GM19043 (cell line): ENCODE results near the gene KLHL7.
"Not testable (repeated sequence)": the region's sequence is repeated elsewhere in the genome, so short reads cannot be mapped to it uniquely, and the experiment has no call there.

ENCODE experiments used
- ATAC-seq: cut with Tn5 transposase; IDR thresholded peaks from one replicate; pipeline ENCODE4 v1.9.1; 2021; ENCODE audit warnings: low read depth; ENCODE audit not compliant: unreplicated experiment

The KLHL7 gene

DNA sequence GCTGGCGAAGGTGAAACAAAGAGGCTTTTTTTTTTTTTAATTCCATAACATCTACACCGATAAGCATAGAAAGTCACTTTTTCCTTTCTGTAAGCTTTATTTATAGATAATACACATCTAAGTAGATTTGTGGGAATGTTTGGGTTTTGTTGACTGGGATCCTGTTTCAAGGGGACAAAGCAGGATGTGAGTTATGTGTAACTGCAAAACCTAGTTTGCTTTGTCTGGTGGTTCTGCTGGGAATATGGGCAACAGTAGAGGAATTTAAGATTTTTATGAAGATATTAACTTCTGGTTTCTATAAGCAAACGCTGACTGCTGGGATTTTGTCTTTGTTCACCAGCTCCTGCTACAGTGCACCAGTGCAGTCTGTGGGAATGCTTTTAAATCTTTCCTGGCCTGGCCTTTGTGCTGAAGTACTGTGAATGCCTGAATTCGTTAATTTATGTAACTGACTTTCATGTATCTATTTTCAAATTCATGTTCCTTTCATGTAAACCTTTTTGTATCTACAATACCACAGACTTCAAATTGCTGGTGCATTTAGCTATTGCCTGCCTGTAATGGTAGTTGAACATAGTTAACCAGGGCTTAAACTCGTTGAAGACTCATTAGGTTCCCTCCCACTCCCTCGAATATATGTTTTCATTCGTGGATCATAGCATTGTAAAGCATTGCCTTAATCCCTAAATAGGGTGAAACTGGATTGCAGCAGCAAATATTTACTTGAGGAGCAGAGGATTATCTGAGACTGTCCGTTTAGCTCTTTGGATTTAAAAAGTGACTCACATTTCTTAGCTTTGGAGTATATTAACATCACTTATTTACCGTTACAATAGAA lies 1.5 kb downstream of the KLHL7 start:
- no peak for ATAC-seq

DNA sequence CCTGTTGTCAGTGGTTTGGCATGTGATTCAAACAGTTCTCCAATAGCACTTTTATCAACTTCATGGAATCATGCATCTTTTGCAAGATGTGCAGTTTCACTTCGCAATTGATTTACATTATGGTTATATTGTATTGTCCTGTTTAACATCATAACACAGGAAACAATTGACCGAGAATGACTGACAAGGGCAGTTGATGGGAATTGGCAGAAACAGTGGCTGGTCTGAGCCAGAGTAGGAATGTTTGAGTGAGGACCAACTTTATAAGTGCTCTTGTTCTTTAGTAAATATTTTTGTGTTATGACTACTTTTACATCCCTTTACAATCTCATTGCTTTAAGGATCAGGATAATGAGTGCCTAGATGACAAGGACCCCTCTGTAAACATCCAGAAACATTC lies 2.2 kb downstream of the KLHL7 start:
- ATAC-seq = no peak

DNA sequence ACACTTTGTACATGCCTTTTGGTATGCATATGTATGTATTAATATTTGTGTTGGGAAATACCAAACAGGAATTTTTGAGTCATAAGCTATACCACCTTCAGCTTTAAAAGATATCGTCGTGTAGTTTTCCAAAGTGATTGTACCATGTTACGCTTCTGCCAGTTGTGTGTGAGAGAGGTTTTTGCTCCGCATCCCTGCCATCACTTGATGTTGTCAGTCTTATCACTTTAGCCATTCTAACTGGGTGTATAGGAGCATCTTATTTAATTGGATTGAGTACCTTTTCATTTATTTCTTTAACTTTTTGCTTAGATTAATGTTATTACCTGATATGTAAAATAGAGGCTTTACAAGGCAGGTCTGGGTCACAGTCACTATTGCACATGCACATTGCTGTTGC lies 3.4 kb downstream of the KLHL7 start:
- ATAC-seq = no peak

DNA sequence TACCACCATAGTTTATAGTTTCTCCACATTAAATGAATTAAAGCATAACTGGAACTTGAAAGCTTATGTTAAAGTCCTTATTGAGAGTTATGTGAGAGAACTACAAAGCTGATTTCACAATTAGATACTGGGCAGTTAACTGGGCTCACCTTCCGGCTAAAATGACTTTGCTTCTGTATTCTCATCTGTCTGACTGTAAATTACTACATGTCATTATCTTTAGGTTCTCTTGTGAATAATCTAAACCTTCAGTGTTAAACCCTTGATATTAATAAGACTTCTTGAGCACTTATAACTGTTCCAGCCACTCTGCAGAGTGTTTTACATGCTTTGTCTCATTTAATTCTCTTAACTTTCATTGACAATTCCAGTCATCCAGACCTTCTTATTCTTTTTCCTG lies 3.9 kb downstream of the KLHL7 start:
- ATAC-seq = no peak

DNA sequence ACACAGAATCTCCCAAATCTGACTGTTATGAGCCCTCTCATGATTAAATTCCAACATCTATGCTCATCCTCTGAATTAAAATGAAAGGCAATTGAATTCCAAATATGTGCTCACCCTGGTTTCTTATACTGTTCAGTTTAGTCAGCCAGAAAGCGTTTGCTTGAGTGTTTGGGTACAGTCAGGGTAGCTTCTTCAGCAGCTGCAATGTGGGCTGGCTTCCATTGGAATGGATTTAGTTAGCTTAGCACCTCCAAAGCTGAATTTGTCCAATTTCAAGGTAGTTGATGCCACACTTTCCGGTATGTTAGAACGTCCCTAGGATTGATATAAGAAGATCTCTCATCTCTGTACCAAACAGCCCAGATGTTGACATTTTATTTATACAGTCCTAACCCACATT lies 9.3 kb downstream of the KLHL7 start:
- ATAC-seq = no peak

DNA sequence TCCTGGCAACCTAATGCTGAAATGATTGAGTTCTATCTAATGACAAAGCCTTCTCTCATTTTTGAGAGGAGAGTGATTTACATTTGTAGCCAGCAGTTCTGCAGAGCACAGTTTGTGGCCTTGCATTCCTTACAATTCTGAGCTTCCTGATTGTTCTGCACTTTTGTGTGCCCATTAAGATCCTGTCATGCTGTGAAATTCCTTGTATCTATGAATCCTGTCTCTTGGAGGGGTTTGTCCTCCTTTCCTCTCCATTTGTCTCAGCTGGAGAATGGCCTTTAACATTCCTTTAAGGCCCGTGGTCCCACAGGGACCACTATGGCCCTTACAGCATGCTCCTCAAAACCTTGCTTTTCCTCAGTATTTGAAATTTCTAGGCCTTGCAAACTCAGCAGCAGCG lies 10.4 kb downstream of the KLHL7 start:
- ATAC-seq = no peak

DNA sequence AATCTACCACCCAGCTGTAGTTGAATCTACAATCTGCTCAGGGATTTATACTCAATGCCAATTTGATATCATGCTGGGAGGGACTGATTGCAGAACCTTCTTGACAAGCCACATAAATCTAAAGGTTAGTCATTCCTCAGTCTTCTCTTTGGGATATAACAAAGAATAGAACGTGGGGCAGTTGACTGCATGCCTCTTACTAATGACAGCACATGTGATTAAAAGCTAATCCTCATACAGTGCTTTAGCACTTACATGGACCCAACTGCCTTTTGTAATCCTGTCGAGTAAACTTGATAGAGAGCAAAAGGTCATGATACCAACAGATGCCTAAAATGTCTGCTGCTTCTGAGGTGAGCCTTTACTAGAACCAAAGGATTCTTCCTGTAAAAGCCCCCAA lies 12.3 kb downstream of the KLHL7 start:
- ATAC-seq = no peak

DNA sequence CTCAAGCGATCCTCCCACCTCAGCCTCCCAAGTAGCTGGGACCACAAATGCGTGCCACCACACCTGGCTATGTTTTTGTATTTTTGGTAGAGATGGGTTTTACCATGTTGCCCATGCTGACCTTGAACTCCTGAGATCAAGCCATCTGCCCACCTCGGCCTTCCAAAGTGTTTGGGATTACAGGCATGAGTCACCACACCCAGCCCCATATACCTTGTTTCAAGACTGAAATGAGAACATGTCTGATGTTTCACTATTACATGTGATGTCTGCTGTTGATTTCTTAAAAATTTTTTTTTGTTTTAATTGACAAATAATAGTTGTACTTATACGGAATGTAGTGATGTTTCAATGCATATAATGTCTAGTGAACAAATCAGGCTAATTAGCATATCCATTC lies 14.5 kb downstream of the KLHL7 start:
- no peak for ATAC-seq

DNA sequence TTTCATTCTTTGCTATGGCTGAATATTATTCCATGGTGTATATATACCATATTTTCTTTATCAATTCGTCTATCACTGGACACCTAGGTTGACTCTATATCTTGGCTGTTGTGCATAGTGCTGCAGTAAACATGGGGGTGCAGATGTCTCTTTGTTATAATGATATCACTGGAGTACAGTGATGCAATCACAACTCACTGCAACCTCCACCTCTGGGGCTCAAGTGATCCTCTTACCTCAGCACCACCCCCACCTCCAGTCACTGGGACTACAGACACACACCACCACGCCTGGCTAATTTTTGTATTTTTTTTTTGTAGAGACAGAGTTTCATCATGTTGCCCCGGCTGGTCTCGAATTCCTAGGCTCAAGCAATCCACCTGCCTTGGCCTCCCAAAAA lies 15.6 kb downstream of the KLHL7 start:
- ATAC-seq = no peak

DNA sequence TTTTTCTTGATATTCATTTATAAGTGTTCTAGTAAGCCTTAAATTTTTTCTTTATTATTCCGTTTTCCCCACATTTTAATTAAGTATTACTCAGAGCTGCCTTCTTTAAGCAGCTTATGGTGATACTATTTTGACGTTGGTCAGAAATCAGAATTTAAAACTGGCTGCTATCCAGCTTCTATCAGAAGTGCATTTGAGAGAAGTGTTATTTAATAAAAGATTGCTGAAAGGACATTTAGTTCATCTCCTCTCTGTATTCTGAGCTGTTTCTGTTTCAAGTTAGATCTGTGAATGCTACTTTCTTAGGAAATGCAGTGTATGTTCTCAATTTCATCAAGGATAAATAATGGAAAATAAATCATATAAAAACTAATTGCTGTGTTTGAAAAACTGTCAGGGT lies 17.4 kb downstream of the KLHL7 start:
- no peak for ATAC-seq

DNA sequence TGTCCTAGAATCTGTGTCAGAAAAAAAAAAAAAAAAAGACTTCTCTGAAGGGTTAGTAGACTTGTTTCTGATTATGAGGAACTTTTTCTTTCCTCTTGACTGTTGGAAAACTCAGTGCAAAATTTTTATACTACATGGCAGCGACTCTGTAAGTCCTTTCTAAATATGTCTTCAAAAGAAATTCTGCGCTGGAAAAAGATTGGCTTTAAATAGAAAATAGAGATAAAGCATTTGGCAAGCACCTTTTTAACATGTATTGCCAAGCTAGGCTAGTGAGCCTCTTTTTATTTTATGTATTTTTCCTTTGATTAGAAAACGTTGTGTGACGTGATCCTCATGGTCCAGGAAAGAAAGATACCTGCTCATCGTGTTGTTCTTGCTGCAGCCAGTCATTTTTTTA lies 17.9 kb downstream of the KLHL7 start:
- ATAC-seq = no peak

DNA sequence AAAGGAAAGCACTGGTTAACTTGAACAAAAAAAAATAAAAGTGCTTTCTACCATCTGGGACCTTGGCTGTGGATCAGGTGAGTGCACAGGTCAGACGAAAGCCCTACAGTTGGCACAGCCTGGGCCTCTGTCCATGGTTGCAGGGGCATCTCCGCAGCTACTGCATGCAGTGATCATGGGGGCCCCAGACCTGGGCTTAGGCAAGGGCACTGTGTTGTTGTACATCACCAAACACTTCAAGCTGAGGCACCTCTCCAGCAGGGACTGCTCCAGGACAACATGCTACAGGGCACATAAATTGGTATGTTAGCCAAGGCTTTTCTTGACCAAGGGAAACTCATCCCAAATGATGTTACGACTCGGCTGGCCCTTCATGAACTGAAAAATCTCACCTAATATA lies 23.5 kb downstream of the KLHL7 start:
- no peak for ATAC-seq

DNA sequence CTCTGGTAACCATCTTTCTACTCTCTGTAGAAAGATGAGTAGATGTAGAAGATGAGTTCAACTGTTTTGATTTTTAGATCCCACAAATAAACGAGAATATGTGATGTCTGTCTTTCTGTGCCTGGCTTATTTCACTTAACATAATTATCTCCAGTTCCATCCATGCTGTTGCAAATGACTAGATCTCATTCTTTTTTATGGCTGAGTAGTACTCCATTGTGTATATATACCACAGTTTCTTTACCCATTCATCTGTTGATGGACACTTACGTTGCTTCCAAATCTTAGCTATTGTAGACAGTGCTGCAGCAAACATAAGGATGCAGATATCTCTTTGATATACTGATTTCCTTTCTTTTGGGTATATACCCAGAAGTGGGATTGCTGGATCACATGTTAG lies 26.2 kb downstream of the KLHL7 start:
- not testable (repeated sequence) for ATAC-seq

DNA sequence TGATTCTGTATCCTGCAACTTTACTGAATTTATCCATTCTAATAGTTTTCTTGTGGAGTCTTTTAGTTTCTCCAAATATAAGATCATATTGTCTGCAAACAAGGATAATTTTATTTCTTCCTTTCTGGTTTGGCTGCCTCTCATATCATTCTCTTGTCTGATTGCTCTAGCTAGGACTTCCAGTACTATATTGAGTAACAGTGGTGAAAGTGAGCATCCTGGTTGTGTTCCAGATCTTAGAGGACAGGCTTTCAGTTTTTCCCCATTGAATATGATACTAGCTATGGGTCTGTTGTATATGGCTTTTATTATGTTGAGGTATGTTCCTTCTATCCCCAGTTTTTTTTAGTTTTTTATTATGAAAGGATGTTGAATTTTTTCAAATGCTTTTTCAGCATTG lies 28.2 kb downstream of the KLHL7 start:
- no peak for ATAC-seq

DNA sequence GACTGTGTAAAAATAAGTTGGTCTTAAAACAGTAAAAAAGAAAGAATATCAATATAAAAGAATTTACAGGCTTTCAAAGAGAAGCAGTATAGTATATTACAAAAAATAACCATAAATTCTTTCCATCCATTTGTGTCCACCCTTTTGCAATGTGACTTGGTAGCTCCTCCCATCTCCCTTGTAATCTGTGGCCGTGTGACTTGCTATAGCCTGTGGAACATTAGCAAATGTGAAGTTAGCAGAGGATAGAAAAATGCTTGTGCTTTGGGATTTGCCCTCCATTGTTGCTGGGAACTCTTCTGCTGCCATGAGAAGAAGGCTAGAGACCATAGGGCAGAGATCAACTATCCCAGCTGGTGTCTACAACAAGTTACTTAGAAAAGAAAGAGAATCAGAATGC lies 30.2 kb downstream of the KLHL7 start:
- ATAC-seq = no peak

DNA sequence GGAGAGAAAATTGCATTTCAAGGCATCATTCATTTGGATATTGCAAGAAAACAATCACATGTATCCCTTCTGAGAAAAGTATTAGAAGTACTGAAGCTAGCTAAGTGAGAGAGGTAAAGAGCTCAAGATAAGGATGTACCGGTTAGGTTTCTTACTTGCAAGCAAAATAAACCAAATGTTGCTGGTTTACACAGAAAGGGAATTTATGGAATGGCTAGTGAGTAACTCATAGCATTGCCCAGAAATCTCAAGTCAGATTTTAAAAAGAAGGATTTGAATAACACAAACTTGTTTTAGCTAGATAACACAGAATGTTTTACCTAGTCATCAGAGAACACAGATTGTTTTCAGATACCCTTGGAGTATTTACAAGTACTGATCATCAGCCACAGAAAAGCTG lies 30.6 kb downstream of the KLHL7 start:
- no peak for ATAC-seq

DNA sequence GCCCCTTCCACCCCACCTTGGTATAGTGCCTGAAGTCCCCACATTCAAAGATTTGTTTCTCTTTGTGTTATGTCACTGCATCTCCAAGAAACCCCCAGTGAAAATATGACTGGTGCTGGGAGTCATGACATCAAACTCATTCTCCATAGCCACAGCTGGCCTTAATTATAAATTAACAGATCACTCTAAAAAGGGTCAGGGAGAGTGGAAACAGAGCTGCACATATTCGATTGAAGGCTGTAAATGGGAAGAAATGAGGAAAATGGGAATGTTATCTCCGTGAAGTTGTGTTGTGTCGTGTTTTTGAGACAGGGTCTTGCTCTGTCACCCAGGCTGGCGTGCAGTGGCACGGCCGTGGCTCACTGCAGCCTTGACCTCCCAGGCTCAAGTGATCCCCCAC lies 52.1 kb downstream of the KLHL7 start:
- ATAC-seq = no peak

DNA sequence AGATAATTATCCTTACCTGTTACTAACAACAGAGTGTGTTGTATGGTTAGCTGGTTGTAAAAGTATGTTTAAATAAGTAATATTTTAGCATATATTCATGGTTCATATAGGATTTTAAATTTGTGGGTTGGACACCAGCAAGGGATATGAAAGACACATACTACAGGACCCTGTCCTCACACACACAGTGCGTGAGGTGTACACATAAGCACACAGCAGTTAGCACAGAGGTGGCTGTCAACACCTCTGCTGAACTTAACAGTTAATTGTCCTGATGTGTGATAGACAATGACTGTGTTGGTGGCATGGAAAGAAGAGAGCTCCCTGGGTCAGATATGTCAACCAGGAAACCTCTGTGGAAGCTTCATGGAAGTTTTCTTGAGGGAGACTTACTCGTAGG lies 53.0 kb downstream of the KLHL7 start:
- ATAC-seq = no peak

DNA sequence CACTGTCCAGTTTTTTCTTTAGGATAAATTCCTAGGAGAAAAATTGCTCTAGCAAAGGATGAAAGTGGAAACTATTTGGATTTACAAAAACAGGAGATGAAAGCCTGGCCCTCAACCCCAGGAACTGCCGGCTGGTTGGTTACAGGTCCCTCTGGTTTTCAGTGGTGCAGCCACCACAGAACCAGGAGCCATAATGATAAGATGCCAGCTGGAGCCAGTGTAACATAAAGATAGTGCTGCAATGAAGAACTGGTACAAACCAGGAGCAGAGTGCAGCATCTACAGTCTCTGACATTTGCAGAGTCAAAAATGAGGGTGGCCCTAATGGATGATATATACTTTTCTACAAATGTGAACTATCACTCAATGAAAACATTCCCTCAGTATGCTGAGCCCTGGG lies 55.9 kb downstream of the KLHL7 start:
- no peak for ATAC-seq

DNA sequence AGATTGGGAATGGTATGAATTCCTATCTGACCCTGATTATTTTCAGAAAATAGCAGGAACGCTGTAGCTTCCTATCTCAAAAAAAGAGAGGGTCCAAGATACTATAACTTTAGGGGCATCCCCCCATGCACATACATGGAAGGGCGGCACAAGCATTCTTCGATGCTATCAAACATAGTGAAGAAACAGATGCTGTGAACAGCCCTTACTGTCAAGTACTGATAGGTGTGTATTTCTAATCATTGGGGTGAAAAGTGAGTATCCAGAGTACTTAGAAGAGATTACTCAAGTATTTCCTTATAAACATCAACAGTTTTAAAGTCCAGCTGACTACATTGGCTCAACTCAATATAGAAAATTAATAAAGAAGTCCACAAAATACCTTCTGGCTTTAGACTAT lies 59.3 kb downstream of the KLHL7 start:
- ATAC-seq = no peak

DNA sequence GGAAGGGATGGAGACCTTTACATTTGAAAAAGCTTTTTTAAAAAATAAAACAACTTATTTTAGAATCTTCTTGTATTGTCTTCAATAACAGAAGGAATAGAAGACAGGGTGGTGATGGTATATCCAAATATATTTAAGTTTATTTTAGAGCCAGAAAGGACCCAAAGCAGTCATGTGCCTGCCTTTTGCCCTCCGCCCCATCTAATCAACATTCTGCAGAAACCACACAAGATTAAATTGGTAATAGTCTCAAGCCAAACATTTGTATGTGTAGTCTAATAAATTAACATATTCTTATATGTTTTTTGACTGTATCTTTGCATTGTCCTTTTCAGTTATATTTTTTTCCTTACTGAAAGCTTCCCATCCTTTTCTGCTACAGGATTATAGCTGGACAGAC lies 59.7 kb downstream of the KLHL7 start:
- no peak for ATAC-seq

DNA sequence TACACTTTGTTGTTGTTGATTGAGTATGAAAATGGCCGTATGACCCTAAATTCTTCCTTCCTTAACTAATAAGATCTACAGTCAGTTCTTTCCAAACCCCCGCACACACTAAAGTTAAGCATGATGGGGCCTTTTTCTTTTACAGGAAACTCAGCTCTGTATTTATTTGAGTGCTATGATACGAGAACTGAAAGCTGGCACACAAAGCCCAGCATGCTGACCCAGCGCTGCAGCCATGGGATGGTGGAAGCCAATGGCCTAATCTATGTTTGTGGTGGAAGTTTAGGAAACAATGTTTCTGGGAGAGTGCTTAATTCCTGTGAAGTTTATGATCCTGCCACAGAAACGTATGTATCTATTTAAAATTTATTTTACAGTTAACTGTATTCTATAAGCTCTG lies 62.1 kb downstream of the KLHL7 start:
- no peak for ATAC-seq
